A549 treated with RU486 at 1 μM for 4 hours (cell line): Measurements from ENCODE around the gene RBM26. TPM values are rescaled to one million over a fixed set of nuclear protein-coding genes. Genes with fewer than 3 reads are reported as not detected.

ENCODE experiments used
- total RNA-seq: library from RNA; stranded (reverse); fragments of 200-300 nt; extraction: Qiagen RNA extraction; gene quantifications from 5 replicates; pipeline ENCODE4 v1.2.3, GENCODE V29; 2022; ENCODE audit warnings: low read depth

Gene RBM26, protein sequence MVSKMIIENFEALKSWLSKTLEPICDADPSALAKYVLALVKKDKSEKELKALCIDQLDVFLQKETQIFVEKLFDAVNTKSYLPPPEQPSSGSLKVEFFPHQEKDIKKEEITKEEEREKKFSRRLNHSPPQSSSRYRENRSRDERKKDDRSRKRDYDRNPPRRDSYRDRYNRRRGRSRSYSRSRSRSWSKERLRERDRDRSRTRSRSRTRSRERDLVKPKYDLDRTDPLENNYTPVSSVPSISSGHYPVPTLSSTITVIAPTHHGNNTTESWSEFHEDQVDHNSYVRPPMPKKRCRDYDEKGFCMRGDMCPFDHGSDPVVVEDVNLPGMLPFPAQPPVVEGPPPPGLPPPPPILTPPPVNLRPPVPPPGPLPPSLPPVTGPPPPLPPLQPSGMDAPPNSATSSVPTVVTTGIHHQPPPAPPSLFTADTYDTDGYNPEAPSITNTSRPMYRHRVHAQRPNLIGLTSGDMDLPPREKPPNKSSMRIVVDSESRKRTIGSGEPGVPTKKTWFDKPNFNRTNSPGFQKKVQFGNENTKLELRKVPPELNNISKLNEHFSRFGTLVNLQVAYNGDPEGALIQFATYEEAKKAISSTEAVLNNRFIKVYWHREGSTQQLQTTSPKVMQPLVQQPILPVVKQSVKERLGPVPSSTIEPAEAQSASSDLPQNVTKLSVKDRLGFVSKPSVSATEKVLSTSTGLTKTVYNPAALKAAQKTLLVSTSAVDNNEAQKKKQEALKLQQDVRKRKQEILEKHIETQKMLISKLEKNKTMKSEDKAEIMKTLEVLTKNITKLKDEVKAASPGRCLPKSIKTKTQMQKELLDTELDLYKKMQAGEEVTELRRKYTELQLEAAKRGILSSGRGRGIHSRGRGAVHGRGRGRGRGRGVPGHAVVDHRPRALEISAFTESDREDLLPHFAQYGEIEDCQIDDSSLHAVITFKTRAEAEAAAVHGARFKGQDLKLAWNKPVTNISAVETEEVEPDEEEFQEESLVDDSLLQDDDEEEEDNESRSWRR
- total RNA-seq = 14.0 to 24.9 TPM (median 23.4 TPM) in 5 replicates

DNA sequence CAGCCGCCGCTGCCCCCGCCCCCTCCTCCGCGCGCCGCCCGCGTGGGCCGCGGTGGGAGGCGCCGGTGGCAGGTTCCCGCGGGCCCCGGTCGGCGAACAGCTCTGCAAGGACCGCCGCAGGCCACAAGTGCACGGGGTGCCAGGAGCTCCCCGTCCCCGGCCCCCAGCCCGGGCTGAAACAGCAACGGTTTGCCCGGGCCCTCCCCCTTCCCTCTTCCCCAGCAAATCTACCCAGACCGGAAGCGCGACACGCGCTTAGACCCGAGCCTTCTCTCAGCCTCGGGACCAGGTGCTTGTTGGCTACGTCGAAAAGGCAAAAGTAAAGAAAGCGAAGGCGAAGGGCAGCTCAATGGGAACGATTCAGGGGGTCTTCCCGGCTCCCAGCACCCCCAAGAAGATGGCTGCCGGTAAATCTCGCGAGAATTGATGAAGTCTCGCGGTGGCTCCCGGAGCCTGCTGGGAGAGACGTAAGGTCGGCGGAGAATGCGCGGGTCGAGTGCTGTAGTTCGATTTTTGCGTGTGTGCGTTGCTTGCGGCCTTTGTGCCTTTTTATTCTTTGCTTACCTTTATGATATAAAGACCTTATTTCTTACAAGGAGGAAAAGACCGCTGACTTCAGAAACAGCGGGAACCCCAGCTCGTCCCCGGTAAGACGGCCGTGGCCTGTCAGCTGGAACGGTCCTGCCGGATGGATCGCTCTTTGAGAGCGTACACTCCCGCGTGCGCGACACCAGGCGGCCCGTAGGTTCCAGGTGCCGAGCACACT lies at the start of gene RBM26:
RBM26 (minus strand) TSS at position 425 of the 766 bp plus-strand sequence. CDS start 481 bp downstream, outside the sequence.

Other genes with a start within 250 kb of the RBM26 start
- 15.0 to 22.3 TPM (median 19.3 TPM) in 5 replicates for gene NDFIP2, start 74.9 kb upstream of the RBM26 start, total RNA-seq